Thyroid gland (tissue), 4 donors: ENCODE results near the gene FAM222A.

Experiments used
- POLR2A ChIP-seq, 2 donors: fragments of 450-650 bp; IDR thresholded peaks; one replicate each; pipeline ENCODE4 v1.6.1; 2017; ENCODE audit warnings: antibody characterized with exemption in 2 of 2, mild to moderate bottlenecking in 2 of 2, moderate library complexity in 1 of 2
- TF ChIP-seq, protein P1 (sequence below), 6 experiments: fragments of 200-600 bp in 3 of 6; fragments of 450-650 bp in 3 of 6; sonication (generic) in 3 of 6; IDR thresholded peaks; one replicate each; pipeline ENCODE4 v1.5.1; 2016 to 2019; ENCODE audit warnings: antibody characterized with exemption in 6 of 6, mild to moderate bottlenecking in 2 of 6, inconsistent platforms in 1 of 6, moderate library complexity in 1 of 6

GRCh38 chr12:109710205-109710746 is 3.3 kb upstream of the FAM222A start:
- TF ChIP-seq, protein P1, sequence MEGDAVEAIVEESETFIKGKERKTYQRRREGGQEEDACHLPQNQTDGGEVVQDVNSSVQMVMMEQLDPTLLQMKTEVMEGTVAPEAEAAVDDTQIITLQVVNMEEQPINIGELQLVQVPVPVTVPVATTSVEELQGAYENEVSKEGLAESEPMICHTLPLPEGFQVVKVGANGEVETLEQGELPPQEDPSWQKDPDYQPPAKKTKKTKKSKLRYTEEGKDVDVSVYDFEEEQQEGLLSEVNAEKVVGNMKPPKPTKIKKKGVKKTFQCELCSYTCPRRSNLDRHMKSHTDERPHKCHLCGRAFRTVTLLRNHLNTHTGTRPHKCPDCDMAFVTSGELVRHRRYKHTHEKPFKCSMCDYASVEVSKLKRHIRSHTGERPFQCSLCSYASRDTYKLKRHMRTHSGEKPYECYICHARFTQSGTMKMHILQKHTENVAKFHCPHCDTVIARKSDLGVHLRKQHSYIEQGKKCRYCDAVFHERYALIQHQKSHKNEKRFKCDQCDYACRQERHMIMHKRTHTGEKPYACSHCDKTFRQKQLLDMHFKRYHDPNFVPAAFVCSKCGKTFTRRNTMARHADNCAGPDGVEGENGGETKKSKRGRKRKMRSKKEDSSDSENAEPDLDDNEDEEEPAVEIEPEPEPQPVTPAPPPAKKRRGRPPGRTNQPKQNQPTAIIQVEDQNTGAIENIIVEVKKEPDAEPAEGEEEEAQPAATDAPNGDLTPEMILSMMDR (IDR thresholded peaks at IDR 0.05) = no peak
- TF ChIP-seq POLR2A (IDR thresholded peaks at IDR 0.05) = no peak
